Osteoblast (primary cell): ENCODE measurements around the gene SUMF2. TPM values are rescaled to one million over a fixed set of nuclear protein-coding genes. Genes with fewer than 3 reads are reported as not detected.

Experiments used
- DNase-seq: peaks from one replicate; pipeline ENCODE4 v3.0.0; 2011; ENCODE audit warnings: low spot score, mixed read lengths; ENCODE audit not compliant: insufficient read length; ENCODE audit errors: missing footprints
- H2AFZ ChIP-seq: 2 replicates; pipeline ENCODE4 v1.6.0; 2011; ENCODE audit warnings: mild to moderate bottlenecking, low read length
- H3K27ac ChIP-seq: 2 replicates; pipeline ENCODE4 v1.5.1; 2011; ENCODE audit warnings: mild to moderate bottlenecking, low read depth, low read length, moderate library complexity
- H3K27me3 ChIP-seq: 2 replicates; pipeline ENCODE4 v1.6.0; 2012; ENCODE audit warnings: mild to moderate bottlenecking, control low read depth, inconsistent platforms, low read length, moderate library complexity; ENCODE audit not compliant: insufficient read depth
- H3K36me3 ChIP-seq: 2 replicates; pipeline ENCODE4 v1.5.1; 2011; ENCODE audit warnings: mild to moderate bottlenecking, low read length, control low read depth, moderate library complexity; ENCODE audit not compliant: insufficient read depth
- H3K4me1 ChIP-seq: 2 replicates; pipeline ENCODE4 v1.5.1; 2011; ENCODE audit warnings: mild to moderate bottlenecking, low read length, control low read depth, moderate library complexity; ENCODE audit not compliant: insufficient read depth
- H3K4me2 ChIP-seq: 2 replicates; pipeline ENCODE4 v1.6.0; 2011; ENCODE audit warnings: mild to moderate bottlenecking, low read length; ENCODE audit not compliant: insufficient read depth
- H3K4me3 ChIP-seq: fragments of 200-600 bp; sonication (generic); 3 replicates; pipeline ENCODE4 v1.5.1; 2012; ENCODE audit warnings: mild to moderate bottlenecking, low read length, inconsistent platforms; ENCODE audit not compliant: insufficient read depth
- H3K79me2 ChIP-seq: 2 replicates; pipeline ENCODE4 v1.6.0; 2012; ENCODE audit warnings: mild to moderate bottlenecking, low read length, control low read depth, inconsistent platforms; ENCODE audit not compliant: insufficient read depth
- H3K9me3 ChIP-seq: 2 replicates; pipeline ENCODE4 v1.5.1; 2011; ENCODE audit warnings: low read depth, low read length, control low read depth
- H4K20me1 ChIP-seq: 2 replicates; pipeline ENCODE4 v1.6.0; 2012; ENCODE audit warnings: mild to moderate bottlenecking, low read length, control low read depth; ENCODE audit not compliant: insufficient read depth
- total RNA-seq: library from RNA; depleted of rRNA; stranded (reverse); fragments of >200 nt; gene quantifications from 2 replicates; pipeline ENCODE4 v1.2.3, GENCODE V29; 2012
- TF ChIP-seq, protein P1 (sequence below): IDR thresholded peaks from 2 replicates; pipeline ENCODE4 v1.5.1; 2011; ENCODE audit warnings: mild to moderate bottlenecking, low read depth, low read length, moderate library complexity; ENCODE audit errors: extremely low read depth

SUMF2 gene
- total RNA-seq, 1 donor = 230 TPM

DNA sequence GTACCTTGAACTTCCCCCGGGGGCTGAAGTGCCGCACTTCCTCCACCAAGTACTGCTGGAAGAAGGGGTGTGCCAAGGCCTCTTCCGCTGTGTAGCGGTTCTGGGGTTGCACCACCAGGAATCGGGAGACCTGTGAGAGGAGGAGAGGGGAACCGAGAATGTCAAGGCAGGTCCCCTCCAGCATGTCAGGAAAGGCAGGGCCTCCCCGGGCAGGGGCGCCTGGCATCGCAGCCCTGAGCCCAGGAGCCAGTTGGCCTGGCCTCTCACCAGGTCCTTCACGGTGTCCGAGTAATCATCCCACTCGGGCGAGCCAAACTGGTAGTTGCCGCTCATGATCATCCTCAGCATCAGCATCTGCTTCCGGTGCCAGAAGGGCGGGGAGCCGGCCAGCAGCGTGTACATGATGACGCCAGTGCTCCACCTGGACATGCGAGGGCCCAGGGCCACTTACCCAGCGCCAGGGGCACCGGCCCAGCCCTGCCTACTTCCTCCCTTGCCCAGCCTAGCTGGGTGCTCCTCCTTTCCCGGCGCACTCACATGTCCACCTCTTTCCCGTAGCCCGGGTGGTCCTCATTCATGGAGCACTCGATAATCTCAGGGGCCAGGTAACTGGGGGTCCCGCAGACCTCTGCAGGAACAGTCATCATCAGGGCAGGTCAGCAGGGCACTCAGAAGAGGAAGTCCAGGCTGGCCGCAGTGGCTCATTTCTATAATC lies 17.7 kb downstream of the SUMF2 start:
- peaks cover 24% of the 10 kb centered on the region for H3K36me3 ChIP-seq
- H3K27me3 ChIP-seq = no peaks in the 10 kb centered on the region
- peaks cover 3% of the 10 kb centered on the region for H4K20me1 ChIP-seq
- H3K4me1 ChIP-seq = peaks cover 12% of the 10 kb centered on the region
- no peaks in the 10 kb centered on the region for H3K9me3 ChIP-seq
- TF ChIP-seq, protein P1, sequence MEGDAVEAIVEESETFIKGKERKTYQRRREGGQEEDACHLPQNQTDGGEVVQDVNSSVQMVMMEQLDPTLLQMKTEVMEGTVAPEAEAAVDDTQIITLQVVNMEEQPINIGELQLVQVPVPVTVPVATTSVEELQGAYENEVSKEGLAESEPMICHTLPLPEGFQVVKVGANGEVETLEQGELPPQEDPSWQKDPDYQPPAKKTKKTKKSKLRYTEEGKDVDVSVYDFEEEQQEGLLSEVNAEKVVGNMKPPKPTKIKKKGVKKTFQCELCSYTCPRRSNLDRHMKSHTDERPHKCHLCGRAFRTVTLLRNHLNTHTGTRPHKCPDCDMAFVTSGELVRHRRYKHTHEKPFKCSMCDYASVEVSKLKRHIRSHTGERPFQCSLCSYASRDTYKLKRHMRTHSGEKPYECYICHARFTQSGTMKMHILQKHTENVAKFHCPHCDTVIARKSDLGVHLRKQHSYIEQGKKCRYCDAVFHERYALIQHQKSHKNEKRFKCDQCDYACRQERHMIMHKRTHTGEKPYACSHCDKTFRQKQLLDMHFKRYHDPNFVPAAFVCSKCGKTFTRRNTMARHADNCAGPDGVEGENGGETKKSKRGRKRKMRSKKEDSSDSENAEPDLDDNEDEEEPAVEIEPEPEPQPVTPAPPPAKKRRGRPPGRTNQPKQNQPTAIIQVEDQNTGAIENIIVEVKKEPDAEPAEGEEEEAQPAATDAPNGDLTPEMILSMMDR = no peak
- DNase-seq = no peak
- no peak overlapping the region for H3K4me3 ChIP-seq
- no peaks in the 10 kb centered on the region for H3K79me2 ChIP-seq
- no peak overlapping the region for H3K27ac ChIP-seq
- H3K4me2 ChIP-seq = no peak overlapping the region
- H2AFZ ChIP-seq = no peak overlapping the region

DNA sequence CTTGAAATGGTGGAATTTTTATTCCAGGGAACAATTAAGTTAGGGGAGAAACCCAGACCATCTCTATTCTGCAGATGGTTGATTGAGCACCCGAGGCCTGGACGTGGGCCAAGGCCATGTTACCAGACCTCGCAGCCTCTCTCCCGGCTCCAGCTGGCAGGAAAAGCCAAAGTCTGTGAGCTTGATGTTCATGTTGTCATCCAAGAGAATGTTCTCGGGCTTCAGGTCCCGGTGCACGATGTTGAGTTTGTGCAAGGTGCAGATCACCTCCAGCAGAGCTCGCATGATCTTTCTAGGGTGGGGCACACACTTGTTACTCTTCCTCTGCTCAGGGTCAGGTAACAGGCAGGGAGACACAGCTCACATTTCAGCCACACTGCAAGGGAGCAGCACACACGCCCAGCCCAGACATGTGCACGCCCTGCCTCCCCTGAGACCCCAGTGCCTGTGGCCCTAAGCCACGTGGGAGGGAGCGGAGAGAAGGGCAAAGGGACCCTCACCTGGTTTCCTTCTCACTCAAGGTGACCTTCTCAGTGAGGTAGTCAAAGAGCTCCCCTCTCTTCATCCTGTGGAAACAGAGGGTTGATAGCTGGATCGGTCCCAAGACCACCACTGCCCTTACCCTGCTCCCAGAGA lies 19.2 kb downstream of the SUMF2 start:
- DNase-seq = peak; percentile 30
- TF ChIP-seq, protein P1 = no peak
- peaks cover 12% of the 10 kb centered on the region for H3K4me1 ChIP-seq

DNA sequence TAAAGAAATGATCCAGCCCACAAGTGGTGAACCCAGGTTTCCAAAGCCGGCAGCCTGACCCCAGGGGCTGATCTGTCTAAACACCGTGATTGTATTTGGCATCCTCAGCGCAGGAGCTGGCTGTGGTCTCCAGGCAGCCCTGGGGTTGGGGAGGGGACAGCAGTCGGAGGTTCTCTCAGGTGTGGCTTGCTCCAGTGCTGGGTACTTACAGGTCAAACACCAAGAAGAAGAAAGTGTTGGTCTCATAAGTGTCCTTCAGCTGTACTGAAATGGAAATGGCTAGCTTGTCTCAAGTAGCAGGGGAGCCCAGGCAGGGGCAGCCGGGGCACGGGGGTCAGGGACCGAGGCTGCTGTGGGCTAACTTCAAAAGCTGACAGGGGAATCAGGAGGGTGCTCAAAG lies 22.7 kb downstream of the SUMF2 start:
- Histone ChIP-seq H3K4me1 (no peaks in the 10 kb centered on the region), H3K36me3 (peaks cover 5% of the 10 kb centered on the region), H3K4me3 (no peak overlapping the region), H2AFZ (no peak overlapping the region), H4K20me1 (no peaks in the 10 kb centered on the region), H3K27ac (no peak overlapping the region), H3K4me2 (no peak overlapping the region), H3K79me2 (no peaks in the 10 kb centered on the region), H3K27me3 (no peaks in the 10 kb centered on the region), H3K9me3 (no peaks in the 10 kb centered on the region)
- TF ChIP-seq, protein P1 = no peak
- no peak for DNase-seq

More for the DNA sequence above, 19.2 kb downstream of the SUMF2 start:
- Histone ChIP-seq H4K20me1 (peaks cover 3% of the 10 kb centered on the region), H3K36me3 (peaks cover 16% of the 10 kb centered on the region), H3K9me3 (no peaks in the 10 kb centered on the region), H2AFZ (no peak overlapping the region), H3K4me2 (no peak overlapping the region), H3K4me3 (no peak overlapping the region), H3K27me3 (no peaks in the 10 kb centered on the region), H3K27ac (no peak overlapping the region), H3K79me2 (no peaks in the 10 kb centered on the region)

DNA sequence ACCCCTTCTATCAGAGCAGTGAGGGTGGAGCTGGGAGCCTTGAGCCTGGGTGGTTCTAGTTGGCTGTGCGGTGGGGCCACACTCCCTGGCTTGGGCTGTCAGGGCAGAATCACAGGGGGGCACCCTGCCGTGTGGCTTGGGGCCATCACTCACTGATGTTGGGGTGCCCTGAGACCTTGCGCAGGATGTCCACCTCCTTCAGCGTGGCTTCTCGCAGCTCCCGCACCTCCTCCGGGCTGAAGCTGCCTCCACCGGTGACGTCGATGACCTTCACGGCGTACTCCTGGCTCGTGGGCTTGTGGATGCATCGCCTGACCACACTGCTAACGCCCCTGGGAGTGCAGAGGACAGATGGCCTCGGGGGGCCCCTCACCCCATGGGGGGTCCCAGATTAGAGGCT lies 23.4 kb downstream of the SUMF2 start:
- Histone ChIP-seq H3K4me3 (no peak overlapping the region), H3K27ac (no peak overlapping the region), H3K9me3 (no peaks in the 10 kb centered on the region), H3K79me2 (no peaks in the 10 kb centered on the region), H3K27me3 (no peaks in the 10 kb centered on the region), H4K20me1 (no peaks in the 10 kb centered on the region), H3K4me2 (no peak overlapping the region), H3K36me3 (peaks cover 3% of the 10 kb centered on the region), H3K4me1 (peaks cover 3% of the 10 kb centered on the region), H2AFZ (no peak overlapping the region)
- TF ChIP-seq, protein P1 = no peak
- DNase-seq = peak; percentile 18
